OCI-LY3 (cell line): Measurements from ENCODE around the gene ZC3HAV1L.

Experiments
- EZH2phosphoT487 ChIP-seq: fragments of 200-600 bp; shearing (Covaris generic); IDR thresholded peaks from 2 replicates; pipeline ENCODE4 v1.6.1; 2018; ENCODE audit warnings: antibody characterized with exemption, mixed run types, low read depth
- TF ChIP-seq, protein P1 (sequence below): fragments of 200-600, 300-600 bp; sonication (generic); IDR thresholded peaks from 2 replicates; pipeline ENCODE4 v1.5.1; 2014; ENCODE audit warnings: antibody characterized with exemption, low read length, low read depth

DNA sequence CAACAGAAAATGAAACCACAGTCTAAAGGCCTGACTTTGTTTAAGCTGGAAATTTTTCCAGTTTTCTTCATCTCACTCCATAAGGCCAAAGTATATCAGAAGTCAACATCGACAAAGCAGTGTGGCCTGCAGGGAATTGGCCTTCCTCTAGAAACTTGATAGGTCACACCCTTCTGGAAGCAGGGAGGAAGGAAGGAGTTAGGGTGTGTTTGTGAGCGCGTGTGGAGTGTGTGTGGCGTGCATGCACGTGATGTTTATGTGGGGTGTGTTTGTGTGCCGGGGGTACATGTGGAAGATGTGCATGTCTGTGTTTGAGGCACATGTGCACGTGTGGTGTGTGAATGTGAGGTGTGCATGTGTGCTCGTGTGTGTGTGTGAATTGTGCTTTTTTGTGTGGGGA, 45.1 kb upstream of the ZC3HAV1L start:
- TF ChIP-seq, protein P1, sequence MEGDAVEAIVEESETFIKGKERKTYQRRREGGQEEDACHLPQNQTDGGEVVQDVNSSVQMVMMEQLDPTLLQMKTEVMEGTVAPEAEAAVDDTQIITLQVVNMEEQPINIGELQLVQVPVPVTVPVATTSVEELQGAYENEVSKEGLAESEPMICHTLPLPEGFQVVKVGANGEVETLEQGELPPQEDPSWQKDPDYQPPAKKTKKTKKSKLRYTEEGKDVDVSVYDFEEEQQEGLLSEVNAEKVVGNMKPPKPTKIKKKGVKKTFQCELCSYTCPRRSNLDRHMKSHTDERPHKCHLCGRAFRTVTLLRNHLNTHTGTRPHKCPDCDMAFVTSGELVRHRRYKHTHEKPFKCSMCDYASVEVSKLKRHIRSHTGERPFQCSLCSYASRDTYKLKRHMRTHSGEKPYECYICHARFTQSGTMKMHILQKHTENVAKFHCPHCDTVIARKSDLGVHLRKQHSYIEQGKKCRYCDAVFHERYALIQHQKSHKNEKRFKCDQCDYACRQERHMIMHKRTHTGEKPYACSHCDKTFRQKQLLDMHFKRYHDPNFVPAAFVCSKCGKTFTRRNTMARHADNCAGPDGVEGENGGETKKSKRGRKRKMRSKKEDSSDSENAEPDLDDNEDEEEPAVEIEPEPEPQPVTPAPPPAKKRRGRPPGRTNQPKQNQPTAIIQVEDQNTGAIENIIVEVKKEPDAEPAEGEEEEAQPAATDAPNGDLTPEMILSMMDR = no peak
- no peak for TF ChIP-seq EZH2phosphoT487
